ENCODE data around the gene MED13. TPM values are rescaled to one million over a fixed set of nuclear protein-coding genes. Genes with fewer than 3 reads are reported as not detected.
"Not testable (repeated sequence)": the region's sequence is repeated elsewhere in the genome, so short reads cannot be mapped to it uniquely, and the experiment has no call there.

MED13 gene
- total RNA-seq, 1 donor from 2014 or later: 75.1 TPM

GRCh38 chr17:62051053-62051452, 14.0 kb downstream of the MED13 start:
- DNase-seq: no peak

- DNase-seq: no peak
Measured at GRCh38 chr17:62049299-62049698, 15.8 kb downstream of the MED13 start.

GRCh38 chr17:62048262-62048661, 16.8 kb downstream of the MED13 start:
- no peak for DNase-seq

GRCh38 chr17:62045517-62045916, 19.6 kb downstream of the MED13 start:
- no peak for DNase-seq

- DNase-seq: no peak
Measured at GRCh38 chr17:62045109-62045508, 20.0 kb downstream of the MED13 start.

- no peak for DNase-seq
Measured at GRCh38 chr17:62043602-62044001, 21.5 kb downstream of the MED13 start.

- no peak for DNase-seq
Measured at GRCh38 chr17:62043140-62043539, 21.9 kb downstream of the MED13 start.

GRCh38 chr17:62038248-62038647, 26.8 kb downstream of the MED13 start:
- no peak for DNase-seq

GRCh38 chr17:62033317-62033716, 31.8 kb downstream of the MED13 start:
- DNase-seq: no peak

GRCh38 chr17:62032480-62032879, 32.6 kb downstream of the MED13 start:
- DNase-seq: no peak

- DNase-seq: no peak
Measured at GRCh38 chr17:62030264-62030663, 34.8 kb downstream of the MED13 start.

GRCh38 chr17:62024866-62025265, 40.2 kb downstream of the MED13 start:
- no peak for DNase-seq

- DNase-seq: no peak
Measured at GRCh38 chr17:62017912-62018311, 47.2 kb downstream of the MED13 start.

- DNase-seq: no peak
Measured at GRCh38 chr17:62017496-62017895, 47.6 kb downstream of the MED13 start.

- no peak for DNase-seq
Measured at GRCh38 chr17:62014526-62014925, 50.6 kb downstream of the MED13 start.

GRCh38 chr17:62009220-62009619, 55.9 kb downstream of the MED13 start:
- no peak for DNase-seq

GRCh38 chr17:62008294-62008693, 56.8 kb downstream of the MED13 start:
- DNase-seq: no peak

- no peak for DNase-seq
Measured at GRCh38 chr17:62004388-62004787, 60.7 kb downstream of the MED13 start.

GRCh38 chr17:62003141-62003540, 61.9 kb downstream of the MED13 start:
- DNase-seq: not testable (repeated sequence)

GRCh38 chr17:62001105-62001504, 64.0 kb downstream of the MED13 start:
- DNase-seq: no peak

GRCh38 chr17:62000186-62000585, 64.9 kb downstream of the MED13 start:
- DNase-seq: no peak

GRCh38 chr17:61998534-61998933, 66.5 kb downstream of the MED13 start:
- not testable (repeated sequence) for DNase-seq

GRCh38 chr17:61997664-61998063, 67.4 kb downstream of the MED13 start:
- DNase-seq: no peak

GRCh38 chr17:61996916-61997605, 68.0 kb downstream of the MED13 start:
- DNase-seq: no peak

GRCh38 chr17:61989509-61989908, 75.6 kb downstream of the MED13 start:
- DNase-seq: no peak

Measured in skin of body (tissue), 2 donors.